Posterior vena cava (tissue), 2 donors: ENCODE results near the gene ICA1. TPM values are rescaled to one million over a fixed set of nuclear protein-coding genes. Genes with fewer than 3 reads are reported as not detected.
A peak's percentile ranks its signal among the peaks of the same experiment; 100 is the strongest.
"Not testable (repeated sequence)": the region's sequence is repeated elsewhere in the genome, so short reads cannot be mapped to it uniquely, and the experiment has no call there.

Source experiments
- DNase-seq: peaks from one replicate; pipeline ENCODE4 v3.0.0-alpha.2; 2020; ENCODE audit warnings: low spot score
- intact Hi-C, 2 donors: fragments of 100-400 bp; cut with DNase I; formaldehyde crosslinking; loops; one replicate each; pipeline versions ENCODE4 v1.14.1 to v1.14.2; 2022 to 2023
- long read RNA-seq, 2 donors: library from polyadenylated mRNA; unstranded; transcript quantifications; one replicate each; pipeline ENCODE4 v2.0.0, GENCODE V29; 2020 to 2021
- total RNA-seq, 2 donors: library from RNA; stranded (reverse); fragmentation: NEBNext Ultra II Directional; extraction: Animal tissue kit (Norgen Biotek cat#: 25700); gene quantifications; one replicate each; pipeline ENCODE4 v1.2.1, GENCODE V29; 2021
- donor health status: DM: yes; HTN: yes; CAD: no.
- donor health status: DM: yes; HTN: yes; CAD: no.

ICA1 gene
- 10 to 100 TPM in 1 of 2 donors, 1 to 10 TPM in 1; 9.4 to 11.8 TPM for total RNA-seq
- long read RNA-seq, donor 1, partial matches to known transcripts, result 2 of 9 reads
- long read RNA-seq, donor 1, other reads (novel, unspliced or antisense), result 5 of 9 reads
- long read RNA-seq, donor 2, partial matches to known transcripts, result 12 of 23 reads
- long read RNA-seq, donor 2, other reads (novel, unspliced or antisense), result 6 of 23 reads

DNA sequence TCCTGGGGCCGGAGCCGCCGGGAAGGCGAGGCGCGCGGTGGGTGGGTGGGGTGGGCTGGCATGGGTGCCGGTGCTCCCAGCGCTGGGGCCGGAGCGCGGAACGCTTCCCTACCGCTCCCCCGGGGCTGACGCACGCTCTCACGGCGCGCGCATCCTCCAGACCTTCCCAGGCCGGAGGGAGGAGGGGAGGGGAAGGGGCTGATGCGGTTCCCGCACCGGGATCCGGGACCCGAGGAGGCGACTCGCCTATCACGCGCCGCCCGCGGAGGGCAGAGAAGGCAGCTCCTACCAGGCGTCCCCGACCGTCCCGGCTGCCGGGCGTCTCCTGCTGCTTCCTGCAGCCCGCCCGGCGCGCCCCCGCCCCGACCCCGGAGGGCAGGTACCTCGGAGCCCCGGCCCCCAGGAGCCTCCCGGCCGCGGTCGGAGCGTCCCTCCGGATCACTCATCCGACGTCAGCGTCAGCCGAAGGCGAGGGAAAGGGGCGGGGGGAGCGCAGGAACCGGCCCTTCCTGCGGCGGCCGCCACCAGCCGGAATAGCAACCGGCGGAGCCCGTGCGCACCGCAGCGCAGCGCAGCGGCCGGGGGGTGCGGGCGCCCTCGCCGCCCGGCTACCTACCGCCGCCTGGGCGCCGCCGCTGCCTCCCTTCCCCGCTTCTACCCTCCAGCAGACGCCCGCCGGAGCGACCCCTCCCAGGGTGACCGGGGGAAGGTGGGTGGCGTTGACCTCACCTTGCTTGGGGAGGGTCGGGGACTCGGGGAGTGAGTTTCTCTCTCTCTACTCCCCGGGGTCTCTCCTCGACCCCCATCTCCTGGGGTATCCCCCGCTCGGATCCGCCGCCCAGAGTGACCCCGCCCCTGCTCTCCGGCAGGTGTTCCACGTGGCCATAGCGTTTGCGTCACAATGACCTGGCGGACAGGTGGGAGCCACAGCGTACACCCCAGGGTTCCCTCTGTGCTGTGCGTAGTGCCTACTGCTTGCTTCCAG lies at the start of gene ICA1:
ICA1 (minus strand) TSS at position 457 of the 985 bp plus-strand sequence. CDS start 26,241 bp downstream, outside the sequence.
- DNase-seq, result peak; percentile 91
- intact Hi-C loops, result no loop called here

DNA sequence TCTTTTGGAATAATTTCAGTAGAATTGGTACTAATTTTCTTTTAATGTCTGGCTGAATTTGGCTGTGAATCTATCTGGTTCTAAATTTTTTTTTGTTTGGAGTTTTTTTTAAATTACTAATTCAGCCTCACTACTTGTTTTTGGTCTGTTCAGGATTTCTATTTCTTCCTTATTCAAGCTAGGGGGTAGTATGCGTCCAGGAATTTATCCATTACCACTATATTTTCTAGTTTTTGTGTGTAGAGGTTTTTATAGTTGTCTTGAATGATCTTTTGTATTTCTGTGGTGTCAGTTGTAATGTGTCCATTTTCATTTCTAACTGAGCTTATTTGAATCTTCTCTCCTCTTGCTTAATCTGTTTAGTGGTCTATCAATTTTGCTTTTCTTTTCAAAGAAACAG lies 48.9 kb upstream of the ICA1 start:
- intact Hi-C loops, result no loop called here
- no peak for DNase-seq

- intact Hi-C loops, result no loop called here
- no peak for DNase-seq
These were observed 43.8 kb upstream of the ICA1 start for GRCh38 chr7:8305625-8306388.

DNA sequence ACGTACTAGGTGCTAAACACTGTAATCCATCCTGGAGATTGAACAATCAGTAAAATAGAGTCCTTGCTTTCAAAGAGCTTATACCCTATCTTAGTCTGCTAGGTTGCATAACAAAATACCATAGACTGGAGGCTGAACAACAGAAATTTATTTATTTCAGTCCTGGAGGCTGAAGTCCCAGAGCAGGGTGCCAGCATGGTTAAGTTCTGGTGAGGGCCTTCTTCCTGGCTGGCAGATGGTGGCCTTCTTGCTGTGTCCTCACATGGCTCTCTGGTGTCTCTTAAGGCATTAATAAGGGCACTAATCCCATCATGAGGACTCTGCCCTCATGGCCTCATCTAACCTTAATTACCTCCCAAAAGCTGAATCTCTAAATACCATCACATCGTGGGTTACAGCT lies 43.1 kb upstream of the ICA1 start:
- intact Hi-C loops, result no loop called here
- DNase-seq, result no peak

GRCh38 chr7:8303904-8304528 lies 42.0 kb upstream of the ICA1 start:
- intact Hi-C loops, result no loop called here
- no peak for DNase-seq

GRCh38 chr7:8297023-8297422 lies 35.1 kb upstream of the ICA1 start:
- intact Hi-C loops, DNase-seq: not testable (repeated sequence)

DNA sequence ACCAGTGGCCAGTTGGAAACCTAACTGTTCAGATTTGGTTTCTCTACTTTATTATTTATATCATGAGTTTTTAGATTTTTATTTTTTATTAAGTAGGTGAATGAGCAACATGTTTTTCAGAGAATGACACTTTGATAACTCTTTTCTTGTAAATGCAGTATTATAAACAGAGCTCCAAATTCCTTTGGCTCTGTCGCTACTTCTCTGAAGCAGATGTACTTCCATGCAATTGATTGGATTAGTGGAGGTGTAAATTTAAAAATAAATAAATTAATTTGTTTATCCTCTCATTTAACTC lies 34.3 kb upstream of the ICA1 start:
- intact Hi-C loops, result no loop called here
- no peak for DNase-seq

GRCh38 chr7:8295638-8296361 lies 33.8 kb upstream of the ICA1 start:
- intact Hi-C loops, result no loop called here
- DNase-seq, result no peak

- intact Hi-C loops, result loop anchor here in 1 of 2 donors (5.0 kb wide), 1 partner anchor 494 kb away; no protein-coding TSS in a partner anchor
- DNase-seq, result no peak
These were observed 29.6 kb upstream of the ICA1 start for GRCh38 chr7:8291397-8292141.

DNA sequence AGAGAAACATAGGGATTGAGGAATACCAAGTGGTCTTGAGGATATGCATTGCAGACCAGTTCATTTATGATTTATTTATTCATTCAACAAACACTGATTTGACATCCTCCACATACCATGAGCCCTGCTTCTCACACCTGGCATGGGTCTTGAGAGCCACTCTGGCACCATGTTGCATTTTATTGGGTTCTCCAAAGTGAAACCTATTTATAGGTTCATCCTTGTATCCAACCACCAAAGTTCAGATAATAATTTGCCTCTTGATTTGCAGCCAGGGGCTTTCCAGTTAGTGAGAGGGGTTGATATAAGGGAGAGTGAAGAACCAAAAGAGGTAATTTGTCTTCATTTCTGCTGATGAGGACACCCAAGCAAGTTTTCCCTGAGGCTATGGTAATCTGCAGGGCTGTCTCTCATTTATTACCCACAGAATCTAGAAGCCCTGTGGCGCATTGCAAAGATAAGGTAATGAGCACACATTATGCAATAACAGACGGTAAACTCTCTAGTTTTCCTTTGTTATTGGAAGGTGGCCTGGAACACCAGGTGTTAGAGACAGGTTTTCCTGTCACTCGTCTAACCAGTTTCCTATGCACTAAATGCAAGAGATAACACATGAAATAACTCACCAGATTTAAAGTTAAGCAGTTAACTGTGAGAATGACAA lies 28.8 kb upstream of the ICA1 start:
- intact Hi-C loops, result loop anchor here in 1 of 2 donors (5.0 kb wide), 1 partner anchor 493 kb away; no protein-coding TSS in a partner anchor
- no peak for DNase-seq

DNA sequence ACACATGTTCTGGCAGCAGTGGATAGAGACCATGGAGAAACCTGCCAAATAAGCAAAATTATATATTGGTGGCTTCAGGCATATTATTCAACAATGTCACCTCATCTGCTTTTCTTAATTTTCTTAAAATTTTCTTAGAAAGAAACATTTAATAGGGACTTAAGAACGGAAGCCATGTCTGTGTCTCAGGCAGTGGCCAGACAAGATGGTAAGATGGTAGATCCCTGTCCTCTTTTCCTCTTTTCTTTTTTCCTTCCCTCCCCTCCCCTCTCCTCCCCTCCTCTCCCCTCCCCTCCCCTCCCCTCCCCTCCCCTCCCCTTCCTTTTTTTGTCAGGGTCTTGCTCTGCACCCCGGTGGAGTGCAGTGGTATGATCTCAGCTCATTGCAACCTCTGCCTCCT lies 24.2 kb upstream of the ICA1 start:
- no peak for DNase-seq
- intact Hi-C loops, result no loop called here

DNA sequence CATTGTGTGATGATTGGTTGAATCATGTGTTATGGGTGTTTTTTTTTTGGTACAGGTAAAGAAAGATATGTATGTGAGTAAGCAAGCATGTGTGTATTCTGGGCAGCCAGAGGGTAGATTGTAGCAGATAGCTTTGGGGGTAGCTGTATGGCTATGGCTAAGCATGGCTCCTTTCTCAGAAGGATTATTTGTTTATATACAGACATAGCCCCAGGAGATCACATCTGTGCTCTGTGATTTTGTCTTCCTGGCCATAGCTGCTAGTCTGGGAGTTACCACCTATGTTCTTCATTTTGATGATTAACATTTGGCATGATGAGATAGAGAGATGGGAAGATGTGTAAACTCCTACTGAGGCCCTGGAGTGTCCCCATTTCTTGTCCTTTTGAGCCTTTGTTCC lies 23.2 kb upstream of the ICA1 start:
- intact Hi-C loops, result no loop called here
- DNase-seq, result no peak

- intact Hi-C loops, result no loop called here
- no peak for DNase-seq
These were observed 22.6 kb upstream of the ICA1 start for GRCh38 chr7:8284606-8285005.

- intact Hi-C loops, result no loop called here
- DNase-seq, result no peak
These were observed 22.0 kb upstream of the ICA1 start for GRCh38 chr7:8283968-8284367.

DNA sequence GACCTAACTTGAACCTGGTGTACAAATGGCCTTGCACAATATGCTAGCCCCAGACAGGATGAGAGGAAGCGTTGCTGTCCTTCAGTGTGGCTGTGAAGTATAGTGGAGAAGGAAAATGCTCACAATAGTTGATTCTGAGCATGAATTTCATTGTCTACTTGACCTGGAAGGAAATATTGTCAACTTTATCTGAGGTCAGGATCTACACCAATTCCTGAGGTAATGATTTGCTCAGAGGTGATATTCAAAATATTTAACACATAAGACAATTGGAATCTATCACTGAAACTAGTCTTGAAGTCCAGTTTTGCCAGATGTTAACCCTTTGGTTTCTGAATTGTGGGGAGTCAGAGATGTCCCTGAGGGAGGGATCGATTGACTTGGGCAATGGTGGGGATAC lies 20.9 kb upstream of the ICA1 start:
- intact Hi-C loops, result no loop called here
- no peak for DNase-seq

- no peak for DNase-seq
- intact Hi-C loops, result no loop called here
These were observed 20.2 kb upstream of the ICA1 start for GRCh38 chr7:8282162-8282561.

DNA sequence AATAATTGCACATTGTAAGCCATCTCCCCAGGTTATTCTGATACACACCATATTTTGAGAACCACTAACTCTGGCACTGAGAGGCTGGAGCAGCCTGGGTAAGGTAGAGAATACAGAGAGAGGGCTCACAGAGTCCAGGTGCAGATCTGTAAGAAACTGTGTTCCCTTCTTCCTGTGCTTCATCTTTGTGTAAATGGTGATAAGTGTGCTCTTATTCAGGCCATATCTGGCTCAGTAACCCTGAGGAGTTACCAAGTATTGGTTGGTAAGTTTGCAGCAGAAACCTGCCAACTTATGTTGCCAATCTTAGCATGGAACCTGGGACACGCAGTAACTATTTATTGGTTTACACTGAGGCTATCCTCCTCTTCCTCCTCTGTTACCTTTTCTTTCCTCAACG lies 16.2 kb upstream of the ICA1 start:
- DNase-seq, result no peak
- intact Hi-C loops, result no loop called here
